GM19240 (cell line): ENCODE results near the gene ALDOA.
A peak's percentile ranks its signal among the peaks of the same experiment; 100 is the strongest.
"Not testable (repeated sequence)": the region's sequence is repeated elsewhere in the genome, so short reads cannot be mapped to it uniquely, and the experiment has no call there.

Experiments used
- DNase-seq: peaks from one replicate; pipeline ENCODE4 v3.0.0; 2011; ENCODE audit warnings: low spot score; ENCODE audit not compliant: insufficient read length

ALDOA gene

GRCh38 chr16:30065102-30065942 lies at the start of gene ALDOA:
TSS of gene ALDOA (plus strand) at chr16:30065760. CDS start at chr16:30066898, 1,138 bp downstream.
- peak; percentile 89 for DNase-seq

GRCh38 chr16:30016555-30017276 lies 48.8 kb upstream of the ALDOA start:
- no peak for DNase-seq

GRCh38 chr16:30017277-30017656 lies 48.3 kb upstream of the ALDOA start:
- DNase-seq: no peak

GRCh38 chr16:30017937-30018336 lies 47.6 kb upstream of the ALDOA start:
- DNase-seq: not testable (repeated sequence)

GRCh38 chr16:30018731-30019158 lies 46.8 kb upstream of the ALDOA start:
- DNase-seq: no peak

- no peak for DNase-seq
Measured at GRCh38 chr16:30022887-30023286, 42.7 kb upstream of the ALDOA start, which contains the start of gene C16orf92. TSS of gene C16orf92 (plus strand) at chr16:30023198. CDS start at chr16:30023341, 143 bp downstream.

- no peak for DNase-seq
Measured at GRCh38 chr16:30023586-30023985, 42.0 kb upstream of the ALDOA start.

GRCh38 chr16:30024451-30024850 lies 41.1 kb upstream of the ALDOA start:
- DNase-seq: no peak

- no peak for DNase-seq
Measured at GRCh38 chr16:30025156-30025555, 40.4 kb upstream of the ALDOA start.

GRCh38 chr16:30025574-30025973 lies 40.0 kb upstream of the ALDOA start:
- DNase-seq: no peak

- DNase-seq: no peak
Measured at GRCh38 chr16:30026449-30026848, 39.1 kb upstream of the ALDOA start.

- DNase-seq: no peak
Measured at GRCh38 chr16:30027588-30028437, 37.7 kb upstream of the ALDOA start.

- no peak for DNase-seq
Measured at GRCh38 chr16:30028438-30029076, 37.0 kb upstream of the ALDOA start.

- no peak for DNase-seq
Measured at GRCh38 chr16:30030011-30030685, 35.4 kb upstream of the ALDOA start.

- no peak for DNase-seq
Measured at GRCh38 chr16:30030841-30031413, 34.6 kb upstream of the ALDOA start, which contains the start of gene TLCD3B. TSS of gene TLCD3B (minus strand) at chr16:30031271. CDS start at chr16:30030527, 744 bp downstream.

GRCh38 chr16:30031477-30031918 lies 34.1 kb upstream of the ALDOA start:
- DNase-seq: no peak

- DNase-seq: peak; percentile 57
Measured at GRCh38 chr16:30032083-30032819, 33.3 kb upstream of the ALDOA start.

- no peak for DNase-seq
Measured at GRCh38 chr16:30033270-30033669, 32.3 kb upstream of the ALDOA start.

- no peak for DNase-seq
Measured at GRCh38 chr16:30040221-30040620, 25.3 kb upstream of the ALDOA start.
